ENCODE results near the gene PLXND1.
"Not testable (repeated sequence)": the region's sequence is repeated elsewhere in the genome, so short reads cannot be mapped to it uniquely, and the experiment has no call there.

PLXND1 gene

GRCh38 chr3:129548104-129548965, 58.1 kb downstream of the PLXND1 start:
- Mint-ChIP-seq H3K36me3 (no peaks in the 10 kb centered on the region), H3K27me3 (no peaks in the 10 kb centered on the region), H3K4me1 (no peaks in the 10 kb centered on the region), H3K27ac (no peak overlapping the region), H3K9me3 (no peaks in the 10 kb centered on the region), H3K4me3 (no peak overlapping the region)

- H3K4me3 Mint-ChIP-seq, result no peak overlapping the region
- no peak overlapping the region for H3K27ac Mint-ChIP-seq
- H3K27me3 Mint-ChIP-seq, result no peaks in the 10 kb centered on the region
- H3K4me1 Mint-ChIP-seq, result no peaks in the 10 kb centered on the region
- no peaks in the 10 kb centered on the region for H3K9me3 Mint-ChIP-seq
- H3K36me3 Mint-ChIP-seq, result no peaks in the 10 kb centered on the region
Measured at GRCh38 chr3:129547241-129547640, 59.2 kb downstream of the PLXND1 start.

GRCh38 chr3:129545951-129546350, 60.5 kb downstream of the PLXND1 start:
- not testable (repeated sequence) for H3K9me3 Mint-ChIP-seq, H3K4me1 Mint-ChIP-seq, H3K36me3 Mint-ChIP-seq, H3K4me3 Mint-ChIP-seq, H3K27ac Mint-ChIP-seq, H3K27me3 Mint-ChIP-seq

- no peaks in the 10 kb centered on the region for H3K4me1 Mint-ChIP-seq
- H3K27me3 Mint-ChIP-seq, result no peaks in the 10 kb centered on the region
- no peaks in the 10 kb centered on the region for H3K9me3 Mint-ChIP-seq
- H3K4me3 Mint-ChIP-seq, result no peak overlapping the region
- no peak overlapping the region for H3K27ac Mint-ChIP-seq
- H3K36me3 Mint-ChIP-seq, result no peaks in the 10 kb centered on the region
Measured at GRCh38 chr3:129543999-129544398, 62.5 kb downstream of the PLXND1 start.

- no peak within 1 kb of the TSS for H3K27ac Mint-ChIP-seq
- H3K4me3 Mint-ChIP-seq, result no peak within 1 kb of the TSS
- no peaks in the 10 kb centered on the region for H3K27me3 Mint-ChIP-seq
- no peaks in the 10 kb centered on the region for H3K36me3 Mint-ChIP-seq
- no peaks in the 10 kb centered on the region for H3K9me3 Mint-ChIP-seq
- H3K4me1 Mint-ChIP-seq, result no peaks in the 10 kb centered on the region
Measured at GRCh38 chr3:129543156-129543790, 63.2 kb downstream of the PLXND1 start, which contains the start of gene H1-8. H1-8 (plus strand) TSS chr3:129543175; CDS start chr3:129543219, 44 bp downstream.

GRCh38 chr3:129542747-129543146, 63.7 kb downstream of the PLXND1 start:
- no peak overlapping the region for H3K27ac Mint-ChIP-seq
- H3K4me3 Mint-ChIP-seq, result no peak overlapping the region
- no peaks in the 10 kb centered on the region for H3K9me3 Mint-ChIP-seq
- no peaks in the 10 kb centered on the region for H3K4me1 Mint-ChIP-seq
- no peaks in the 10 kb centered on the region for H3K27me3 Mint-ChIP-seq
- no peaks in the 10 kb centered on the region for H3K36me3 Mint-ChIP-seq

- Mint-ChIP-seq H3K27me3 (no peaks in the 10 kb centered on the region), H3K27ac (no peak overlapping the region), H3K9me3 (no peaks in the 10 kb centered on the region), H3K4me3 (no peak overlapping the region), H3K36me3 (no peaks in the 10 kb centered on the region), H3K4me1 (no peaks in the 10 kb centered on the region)
Measured at GRCh38 chr3:129540776-129541516, 65.5 kb downstream of the PLXND1 start.

- Mint-ChIP-seq H3K4me1 (no peaks in the 10 kb centered on the region), H3K9me3 (no peaks in the 10 kb centered on the region), H3K36me3 (no peaks in the 10 kb centered on the region), H3K4me3 (no peak overlapping the region), H3K27me3 (no peaks in the 10 kb centered on the region), H3K27ac (no peak overlapping the region)
Measured at GRCh38 chr3:129539206-129539605, 67.3 kb downstream of the PLXND1 start.

GRCh38 chr3:129536804-129537203, 69.7 kb downstream of the PLXND1 start:
- H3K4me1 Mint-ChIP-seq, result no peaks in the 10 kb centered on the region
- no peaks in the 10 kb centered on the region for H3K36me3 Mint-ChIP-seq
- no peak overlapping the region for H3K27ac Mint-ChIP-seq

GRCh38 chr3:129536374-129536667, 70.2 kb downstream of the PLXND1 start:
- no peak overlapping the region for H3K27ac Mint-ChIP-seq
- H3K27me3 Mint-ChIP-seq, result no peaks in the 10 kb centered on the region
- no peaks in the 10 kb centered on the region for H3K9me3 Mint-ChIP-seq
- H3K36me3 Mint-ChIP-seq, result no peaks in the 10 kb centered on the region
- H3K4me3 Mint-ChIP-seq, result no peak overlapping the region
- no peaks in the 10 kb centered on the region for H3K4me1 Mint-ChIP-seq

More at GRCh38 chr3:129536804-129537203, 69.7 kb downstream of the PLXND1 start:
- Mint-ChIP-seq H3K9me3 (no peaks in the 10 kb centered on the region), H3K4me3 (no peak overlapping the region), H3K27me3 (no peaks in the 10 kb centered on the region)

GRCh38 chr3:129535075-129535474, 71.4 kb downstream of the PLXND1 start:
- no peaks in the 10 kb centered on the region for H3K9me3 Mint-ChIP-seq
- no peaks in the 10 kb centered on the region for H3K36me3 Mint-ChIP-seq
- H3K4me1 Mint-ChIP-seq, result no peaks in the 10 kb centered on the region
- no peak overlapping the region for H3K27ac Mint-ChIP-seq
- no peaks in the 10 kb centered on the region for H3K27me3 Mint-ChIP-seq
- H3K4me3 Mint-ChIP-seq, result no peak overlapping the region

- Mint-ChIP-seq H3K27me3 (no peaks in the 10 kb centered on the region), H3K9me3 (no peaks in the 10 kb centered on the region), H3K4me1 (no peaks in the 10 kb centered on the region), H3K4me3 (no peak overlapping the region), H3K27ac (no peak overlapping the region), H3K36me3 (no peaks in the 10 kb centered on the region)
Measured at GRCh38 chr3:129534428-129535027, 71.9 kb downstream of the PLXND1 start.

- Mint-ChIP-seq H3K27ac (no peak overlapping the region), H3K4me3 (no peak overlapping the region), H3K9me3 (no peaks in the 10 kb centered on the region), H3K27me3 (no peaks in the 10 kb centered on the region), H3K4me1 (no peaks in the 10 kb centered on the region), H3K36me3 (no peaks in the 10 kb centered on the region)
Measured at GRCh38 chr3:129533406-129533805, 73.1 kb downstream of the PLXND1 start.

- Mint-ChIP-seq H3K27ac (no peak overlapping the region), H3K9me3 (no peaks in the 10 kb centered on the region), H3K27me3 (no peaks in the 10 kb centered on the region), H3K4me1 (no peaks in the 10 kb centered on the region), H3K4me3 (no peak overlapping the region), H3K36me3 (no peaks in the 10 kb centered on the region)
Measured at GRCh38 chr3:129532261-129532660, 74.2 kb downstream of the PLXND1 start.

- H3K4me1 Mint-ChIP-seq, result no peaks in the 10 kb centered on the region
- no peaks in the 10 kb centered on the region for H3K9me3 Mint-ChIP-seq
- no peaks in the 10 kb centered on the region for H3K36me3 Mint-ChIP-seq
- no peaks in the 10 kb centered on the region for H3K27me3 Mint-ChIP-seq
- H3K4me3 Mint-ChIP-seq, result no peak overlapping the region
- no peak overlapping the region for H3K27ac Mint-ChIP-seq
Measured at GRCh38 chr3:129531699-129532098, 74.8 kb downstream of the PLXND1 start.

GRCh38 chr3:129530821-129531220, 75.7 kb downstream of the PLXND1 start:
- Mint-ChIP-seq H3K27ac (no peak overlapping the region), H3K27me3 (no peaks in the 10 kb centered on the region), H3K4me3 (no peak overlapping the region), H3K4me1 (no peaks in the 10 kb centered on the region), H3K36me3 (no peaks in the 10 kb centered on the region), H3K9me3 (no peaks in the 10 kb centered on the region)

Measured in activated naive CD4-positive, alpha-beta T cell treated with anti-CD3 and anti-CD28 coated beads, Interleukin-2, amount 50 U/mL, for 24 hours (primary cell).